ENCODE data around the gene CYP46A1.

The CYP46A1 gene

DNA sequence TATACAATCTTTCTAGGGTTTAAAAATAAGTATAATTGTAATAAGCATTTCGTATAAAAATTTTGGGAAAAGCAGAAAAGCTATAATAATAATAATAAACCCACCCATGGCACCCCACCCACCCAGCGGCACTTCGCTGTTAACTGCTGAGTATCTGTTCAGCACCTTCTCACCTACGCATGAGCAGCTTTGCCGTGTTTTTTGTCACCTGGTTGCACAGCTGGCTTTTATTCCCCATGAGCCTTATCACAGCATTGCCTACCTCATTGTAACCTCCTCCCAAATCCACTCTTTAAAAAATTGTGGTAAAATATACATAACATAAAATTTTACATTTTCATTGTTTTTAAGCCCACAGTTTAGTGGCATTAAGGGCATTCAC lies 34.7 kb downstream of the CYP46A1 start:
- TF ChIP-seq, protein P1, sequence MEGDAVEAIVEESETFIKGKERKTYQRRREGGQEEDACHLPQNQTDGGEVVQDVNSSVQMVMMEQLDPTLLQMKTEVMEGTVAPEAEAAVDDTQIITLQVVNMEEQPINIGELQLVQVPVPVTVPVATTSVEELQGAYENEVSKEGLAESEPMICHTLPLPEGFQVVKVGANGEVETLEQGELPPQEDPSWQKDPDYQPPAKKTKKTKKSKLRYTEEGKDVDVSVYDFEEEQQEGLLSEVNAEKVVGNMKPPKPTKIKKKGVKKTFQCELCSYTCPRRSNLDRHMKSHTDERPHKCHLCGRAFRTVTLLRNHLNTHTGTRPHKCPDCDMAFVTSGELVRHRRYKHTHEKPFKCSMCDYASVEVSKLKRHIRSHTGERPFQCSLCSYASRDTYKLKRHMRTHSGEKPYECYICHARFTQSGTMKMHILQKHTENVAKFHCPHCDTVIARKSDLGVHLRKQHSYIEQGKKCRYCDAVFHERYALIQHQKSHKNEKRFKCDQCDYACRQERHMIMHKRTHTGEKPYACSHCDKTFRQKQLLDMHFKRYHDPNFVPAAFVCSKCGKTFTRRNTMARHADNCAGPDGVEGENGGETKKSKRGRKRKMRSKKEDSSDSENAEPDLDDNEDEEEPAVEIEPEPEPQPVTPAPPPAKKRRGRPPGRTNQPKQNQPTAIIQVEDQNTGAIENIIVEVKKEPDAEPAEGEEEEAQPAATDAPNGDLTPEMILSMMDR (IDR thresholded peaks at IDR 0.05; ENCODE audit: insufficient read depth, low read length, poor library complexity, severe bottlenecking) = no peak
- no peak for TF ChIP-seq EZH2phosphoT487 (conservative IDR thresholded peaks at IDR 0.05; ENCODE audit: low read length)
- Histone ChIP-seq H4K20me1 (ENCODE audit: low read depth, low read length) (no peaks in the 10 kb centered on the region), H3K27me3 (ENCODE audit: low read length) (no peaks in the 10 kb centered on the region), H3K4me2 (ENCODE audit: low read depth, low read length, poor library complexity, severe bottlenecking) (no peak overlapping the region), H3K79me2 (ENCODE audit: insufficient read depth, low read length) (no peaks in the 10 kb centered on the region), H3K36me3 (ENCODE audit: low read length) (no peaks in the 10 kb centered on the region), H3F3A (ENCODE audit: insufficient read depth) (no peaks in the 10 kb centered on the region), H3K9ac (ENCODE audit: low read length) (no peak overlapping the region), H3K4me3 (ENCODE audit: insufficient read depth, low read length, poor library complexity, severe bottlenecking) (no peak overlapping the region), H3K9me3 (ENCODE audit: insufficient read depth, low read length) (no peaks in the 10 kb centered on the region), H3K9me2 (replicated peaks; ENCODE audit: insufficient read depth, low read length) (no peaks in the 10 kb centered on the region), H2AFZ (ENCODE audit: low read depth, low read length, severe bottlenecking) (no peak overlapping the region), H3K27ac (ENCODE audit: low read depth, low read length) (no peak overlapping the region)

DNA sequence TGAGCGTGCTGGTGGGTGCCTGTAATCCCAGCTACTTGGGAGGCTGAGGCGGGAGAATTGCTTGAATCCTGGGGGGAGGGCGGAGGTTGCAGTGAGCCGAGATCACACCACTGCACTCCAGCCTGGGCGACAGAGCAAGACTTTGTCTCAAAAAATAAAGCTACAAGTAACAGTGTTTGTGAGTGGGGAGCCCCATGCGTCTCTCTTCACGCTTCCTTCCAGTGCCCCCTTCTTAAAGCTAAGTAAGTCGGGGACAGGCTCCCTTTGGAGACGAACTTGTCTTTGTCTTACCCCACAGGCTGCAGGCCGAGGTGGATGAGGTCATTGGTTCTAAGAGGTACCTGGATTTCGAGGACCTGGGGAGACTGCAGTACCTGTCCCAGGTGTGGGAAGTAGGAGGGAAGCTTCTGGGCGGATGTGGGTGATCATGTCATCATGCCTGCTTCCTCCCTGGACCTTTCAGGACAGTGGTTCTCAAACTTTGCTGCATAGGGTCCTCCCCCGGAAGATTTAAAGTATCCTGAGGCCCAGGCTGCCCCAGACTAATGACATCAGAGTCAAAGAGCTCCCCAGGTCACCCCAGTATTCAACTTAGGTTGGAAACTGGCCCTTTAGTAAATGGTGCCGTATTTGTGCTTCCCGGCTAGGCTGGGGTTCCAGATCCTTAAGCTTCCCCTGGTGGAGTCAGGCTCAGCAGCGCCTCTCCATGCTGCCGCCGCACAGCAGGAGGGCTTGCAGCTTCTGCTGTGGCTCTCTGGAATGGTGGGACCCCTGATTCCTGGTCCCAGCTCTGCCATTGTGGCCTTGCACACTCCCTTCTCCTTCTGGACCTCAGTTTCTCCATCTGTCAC lies 37.1 kb downstream of the CYP46A1 start:
- Histone ChIP-seq H3K9ac (ENCODE audit: low read length) (no peak overlapping the region), H4K20me1 (ENCODE audit: low read depth, low read length) (no peaks in the 10 kb centered on the region), H3K79me2 (ENCODE audit: insufficient read depth, low read length) (no peaks in the 10 kb centered on the region), H3K4me2 (ENCODE audit: low read depth, low read length, poor library complexity, severe bottlenecking) (no peak overlapping the region), H3K9me2 (replicated peaks; ENCODE audit: insufficient read depth, low read length) (no peaks in the 10 kb centered on the region), H3K9me3 (ENCODE audit: insufficient read depth, low read length) (no peaks in the 10 kb centered on the region), H3K27ac (ENCODE audit: low read depth, low read length) (no peak overlapping the region), H2AFZ (ENCODE audit: low read depth, low read length, severe bottlenecking) (no peak overlapping the region), H3K27me3 (ENCODE audit: low read length) (no peaks in the 10 kb centered on the region), H3F3A (ENCODE audit: insufficient read depth) (no peaks in the 10 kb centered on the region), H3K36me3 (ENCODE audit: low read length) (no peaks in the 10 kb centered on the region), H3K4me3 (ENCODE audit: insufficient read depth, low read length, poor library complexity, severe bottlenecking) (no peak overlapping the region)
- TF ChIP-seq, protein P1 (IDR thresholded peaks at IDR 0.05; ENCODE audit: insufficient read depth, low read length, poor library complexity, severe bottlenecking) = no peak
- no peak for TF ChIP-seq EZH2phosphoT487 (conservative IDR thresholded peaks at IDR 0.05; ENCODE audit: low read length)

DNA sequence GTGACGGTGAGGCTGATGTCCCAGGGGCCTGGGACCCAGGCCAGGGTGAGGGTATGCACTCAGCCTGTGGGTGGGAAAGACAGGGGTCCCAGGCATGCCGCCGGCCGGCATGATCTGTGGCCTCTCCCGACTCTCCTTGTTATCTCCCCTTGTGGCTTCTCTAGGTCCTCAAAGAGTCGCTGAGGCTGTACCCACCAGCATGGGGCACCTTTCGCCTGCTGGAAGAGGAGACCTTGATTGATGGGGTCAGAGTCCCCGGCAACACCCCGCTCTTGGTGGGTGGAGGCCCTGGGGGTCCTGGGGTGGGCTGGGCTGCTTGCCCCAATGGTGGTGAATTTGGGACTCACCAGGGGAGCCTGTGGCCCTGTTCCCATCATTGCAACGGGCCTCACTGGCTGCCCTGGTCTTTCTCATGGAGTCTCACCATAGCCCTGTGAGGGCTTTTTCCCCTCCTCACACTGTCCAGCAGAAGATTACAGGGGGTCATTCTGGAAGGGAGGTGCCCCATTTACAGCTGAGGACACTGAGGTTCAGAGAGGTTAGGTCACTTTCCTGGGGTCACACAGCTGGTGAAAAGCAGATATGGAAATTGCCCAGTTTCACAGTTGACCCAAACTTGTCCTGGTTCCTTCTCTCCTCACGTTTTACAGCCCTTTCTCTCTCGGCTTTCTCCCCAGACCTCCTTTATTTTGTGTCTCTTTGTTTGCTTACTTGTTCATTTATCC lies 37.9 kb downstream of the CYP46A1 start:
- Histone ChIP-seq H3K9ac (ENCODE audit: low read length) (no peak overlapping the region), H3K9me3 (ENCODE audit: insufficient read depth, low read length) (no peaks in the 10 kb centered on the region), H4K20me1 (ENCODE audit: low read depth, low read length) (no peaks in the 10 kb centered on the region), H3K27me3 (ENCODE audit: low read length) (no peaks in the 10 kb centered on the region), H3K36me3 (ENCODE audit: low read length) (no peaks in the 10 kb centered on the region), H3K4me3 (ENCODE audit: insufficient read depth, low read length, poor library complexity, severe bottlenecking) (no peak overlapping the region), H3K9me2 (replicated peaks; ENCODE audit: insufficient read depth, low read length) (no peaks in the 10 kb centered on the region), H3K79me2 (ENCODE audit: insufficient read depth, low read length) (no peaks in the 10 kb centered on the region), H3K27ac (ENCODE audit: low read depth, low read length) (no peak overlapping the region), H2AFZ (ENCODE audit: low read depth, low read length, severe bottlenecking) (no peak overlapping the region), H3F3A (ENCODE audit: insufficient read depth) (no peaks in the 10 kb centered on the region), H3K4me2 (ENCODE audit: low read depth, low read length, poor library complexity, severe bottlenecking) (no peak overlapping the region)
- TF ChIP-seq, protein P1 (IDR thresholded peaks at IDR 0.05; ENCODE audit: insufficient read depth, low read length, poor library complexity, severe bottlenecking) = no peak
- no peak for TF ChIP-seq EZH2phosphoT487 (conservative IDR thresholded peaks at IDR 0.05; ENCODE audit: low read length)

Data from SU-DHL-6 (cell line).